OCI-LY1 (cell line): Measurements from ENCODE around the gene PCBP2.

Experiments used
- EZH2 ChIP-seq: fragments of 200-600 bp; sonication (generic), shearing (Covaris generic); IDR thresholded peaks from 2 replicates; pipeline ENCODE4 v1.8.0; 2017; ENCODE audit warnings: borderline replicate concordance, mixed run types, mild to moderate bottlenecking, antibody characterized with exemption, low read length, moderate library complexity, mixed read lengths
- TF ChIP-seq, protein P1 (sequence below): fragments of 200-600 bp; sonication (generic), shearing (Covaris generic); IDR thresholded peaks from 2 replicates; pipeline ENCODE4 v1.5.1; 2017; ENCODE audit warnings: mild to moderate bottlenecking, antibody characterized with exemption, low read length, moderate library complexity, mixed read lengths

DNA sequence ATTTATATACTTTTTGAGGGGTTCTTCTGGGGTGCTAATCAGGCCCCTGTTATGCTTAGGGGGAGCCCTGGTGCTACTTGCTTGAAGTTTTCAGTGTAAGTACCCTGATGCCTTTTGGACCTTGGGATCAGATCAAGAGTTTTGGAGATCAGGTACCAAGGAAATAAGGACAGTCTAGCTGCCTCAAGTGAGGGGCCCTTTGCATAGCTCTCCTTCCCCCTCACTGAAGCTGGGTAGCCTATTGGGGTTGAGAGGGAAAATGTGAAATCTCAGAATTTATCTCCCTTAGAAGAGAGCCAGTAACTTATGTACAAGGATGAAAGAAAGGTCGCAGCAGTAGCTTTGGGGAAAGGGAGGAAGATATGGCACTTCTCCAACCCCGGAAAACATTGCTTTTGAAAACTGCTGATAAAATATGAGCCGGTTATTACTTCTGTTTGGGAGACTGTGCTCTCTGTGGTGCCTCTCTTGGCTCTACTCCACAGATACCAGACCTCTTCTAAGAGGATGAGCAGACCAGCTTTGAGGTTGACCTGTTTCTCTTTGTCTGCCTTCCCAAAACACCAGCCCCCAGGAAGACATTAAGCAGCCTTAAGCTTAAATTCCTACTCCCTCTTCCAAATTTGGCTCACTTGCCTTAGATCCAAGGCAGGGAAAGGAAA is 37.0 kb upstream of the PCBP2 start:
- TF ChIP-seq, protein P1, sequence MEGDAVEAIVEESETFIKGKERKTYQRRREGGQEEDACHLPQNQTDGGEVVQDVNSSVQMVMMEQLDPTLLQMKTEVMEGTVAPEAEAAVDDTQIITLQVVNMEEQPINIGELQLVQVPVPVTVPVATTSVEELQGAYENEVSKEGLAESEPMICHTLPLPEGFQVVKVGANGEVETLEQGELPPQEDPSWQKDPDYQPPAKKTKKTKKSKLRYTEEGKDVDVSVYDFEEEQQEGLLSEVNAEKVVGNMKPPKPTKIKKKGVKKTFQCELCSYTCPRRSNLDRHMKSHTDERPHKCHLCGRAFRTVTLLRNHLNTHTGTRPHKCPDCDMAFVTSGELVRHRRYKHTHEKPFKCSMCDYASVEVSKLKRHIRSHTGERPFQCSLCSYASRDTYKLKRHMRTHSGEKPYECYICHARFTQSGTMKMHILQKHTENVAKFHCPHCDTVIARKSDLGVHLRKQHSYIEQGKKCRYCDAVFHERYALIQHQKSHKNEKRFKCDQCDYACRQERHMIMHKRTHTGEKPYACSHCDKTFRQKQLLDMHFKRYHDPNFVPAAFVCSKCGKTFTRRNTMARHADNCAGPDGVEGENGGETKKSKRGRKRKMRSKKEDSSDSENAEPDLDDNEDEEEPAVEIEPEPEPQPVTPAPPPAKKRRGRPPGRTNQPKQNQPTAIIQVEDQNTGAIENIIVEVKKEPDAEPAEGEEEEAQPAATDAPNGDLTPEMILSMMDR, result no peak
- no peak for TF ChIP-seq EZH2
